Activated CD4-positive, CD25-positive, alpha-beta regulatory T cell (primary cell): Measurements from ENCODE around the gene B4GALT7.
"Not testable (repeated sequence)": the region's sequence is repeated elsewhere in the genome, so short reads cannot be mapped to it uniquely, and the experiment has no call there.

ENCODE experiments used
- DNase-seq, 4 experiments: peaks; one replicate each; lab custom pipeline; 2025; lab: John Stamatoyannopoulos, UW

B4GALT7 gene

GRCh38 chr5:177599731-177600507 is at the start of gene B4GALT7:
B4GALT7 (plus strand) TSS chr5:177600132; CDS start chr5:177600211, 79 bp downstream.
- DNase-seq = peak; percentile 71 to 76 (median 74)

- DNase-seq = no peak
Measured at GRCh38 chr5:177552839-177553455, 47.0 kb upstream of the B4GALT7 start.

GRCh38 chr5:177553671-177554429 is 46.1 kb upstream of the B4GALT7 start:
- peak in 2 of 4 experiments; percentile 18 to 27 for DNase-seq

GRCh38 chr5:177554474-177555111 is 45.3 kb upstream of the B4GALT7 start, which contains the start of gene FAM193B:
FAM193B (minus strand) TSS chr5:177554563; CDS start chr5:177554458, 105 bp downstream.
- DNase-seq = peak; percentile 89 to 95 (median 90)

- no peak for DNase-seq
Measured at GRCh38 chr5:177555228-177555627, 44.7 kb upstream of the B4GALT7 start.

GRCh38 chr5:177555665-177556064 is 44.3 kb upstream of the B4GALT7 start:
- DNase-seq = no peak

GRCh38 chr5:177557041-177557647 is 42.8 kb upstream of the B4GALT7 start:
- DNase-seq = no peak

GRCh38 chr5:177557796-177558195 is 42.1 kb upstream of the B4GALT7 start:
- DNase-seq = no peak

GRCh38 chr5:177559446-177559941 is 40.4 kb upstream of the B4GALT7 start:
- DNase-seq = not testable (repeated sequence)

- DNase-seq = no peak
Measured at GRCh38 chr5:177565046-177565445, 34.9 kb upstream of the B4GALT7 start.

- no peak for DNase-seq
Measured at GRCh38 chr5:177568326-177568725, 31.6 kb upstream of the B4GALT7 start.

- DNase-seq = no peak
Measured at GRCh38 chr5:177569894-177570293, 30.0 kb upstream of the B4GALT7 start.

GRCh38 chr5:177575488-177575887 is 24.4 kb upstream of the B4GALT7 start:
- DNase-seq = no peak

- DNase-seq = no peak
Measured at GRCh38 chr5:177576169-177576568, 23.8 kb upstream of the B4GALT7 start.

GRCh38 chr5:177578316-177578715 is 21.6 kb upstream of the B4GALT7 start:
- DNase-seq = no peak

- no peak for DNase-seq
Measured at GRCh38 chr5:177588413-177588909, 11.5 kb upstream of the B4GALT7 start.

- DNase-seq = no peak
Measured at GRCh38 chr5:177590406-177590805, 9.5 kb upstream of the B4GALT7 start.

GRCh38 chr5:177591690-177592009 is 8.3 kb upstream of the B4GALT7 start:
- no peak for DNase-seq

GRCh38 chr5:177592010-177592834 is 7.7 kb upstream of the B4GALT7 start, which contains the start of gene TMED9:
TMED9 (plus strand) TSS chr5:177592203; CDS start chr5:177592215, 12 bp downstream.
- DNase-seq = peak; percentile 67 to 84 (median 75)

- DNase-seq = no peak
Measured at GRCh38 chr5:177592905-177593304, 7.0 kb upstream of the B4GALT7 start.
